HepG2 (cell line): ENCODE measurements around the gene PRCD. TPM values are rescaled to one million over a fixed set of nuclear protein-coding genes. Genes with fewer than 3 reads are reported as not detected.

Experiments used
- BRCA1 ChIP-seq: sonication (generic); formaldehyde crosslinking; IDR thresholded peaks from 2 replicates; pipeline ENCODE4 v1.4.0; 2020; ENCODE audit warnings: missing genetic modification reagents
- BRD4 ChIP-seq: sonication (generic); formaldehyde crosslinking; IDR thresholded peaks from 2 replicates; pipeline ENCODE4 v1.4.0; 2020; ENCODE audit warnings: missing genetic modification reagents
- DNMT3B ChIP-seq: conservative IDR thresholded peaks from 2 replicates; pipeline ENCODE4 v1.6.1; 2016; ENCODE audit warnings: missing biosample characterization, control low read depth
- FOSL2 ChIP-seq: sonication (generic); formaldehyde crosslinking; IDR thresholded peaks from 2 replicates; pipeline ENCODE4 v1.4.0; 2020; ENCODE audit warnings: missing genetic modification reagents
- HNRNPL ChIP-seq: fragments of 200-400 bp; formaldehyde crosslinking; IDR thresholded peaks from 2 replicates; pipeline ENCODE4 v1.6.1; 2017; ENCODE audit warnings: mild to moderate bottlenecking, low read depth, low read length
- KAT8 ChIP-seq: IDR thresholded peaks from 2 replicates; pipeline ENCODE4 v1.6.1; 2016; ENCODE audit warnings: missing genetic modification reagents, missing compliant biosample characterization
- NFKBIZ ChIP-seq: IDR thresholded peaks from 2 replicates; pipeline ENCODE4 v1.6.1; 2018; ENCODE audit warnings: missing genetic modification reagents, missing compliant biosample characterization
- NR2C2 ChIP-seq: sonication (generic); formaldehyde crosslinking; IDR thresholded peaks from 2 replicates; pipeline ENCODE4 v1.4.0; 2020; ENCODE audit warnings: missing genetic modification reagents, mild to moderate bottlenecking, moderate library complexity, borderline replicate concordance
- SIN3B ChIP-seq: fragments of 150-350 bp; IDR thresholded peaks from 2 replicates; pipeline ENCODE4 v1.6.1; 2014; ENCODE audit warnings: low read length
- STAG1 ChIP-seq: sonication (generic); formaldehyde crosslinking; IDR thresholded peaks from 2 replicates; pipeline ENCODE4 v1.4.0; 2020; ENCODE audit warnings: missing genetic modification reagents
- TEAD3 ChIP-seq: optimal IDR thresholded peaks from 2 replicates; pipeline ENCODE3; 2016; ENCODE audit warnings: borderline replicate concordance
- ZBTB7A ChIP-seq: sonication (generic); formaldehyde crosslinking; IDR thresholded peaks from 2 replicates; pipeline ENCODE4 v1.8.0; 2022; ENCODE audit warnings: mild to moderate bottlenecking, missing genetic modification reagents
- ZBTB7B ChIP-seq: sonication (generic); formaldehyde crosslinking; IDR thresholded peaks from 2 replicates; pipeline ENCODE4 v1.4.0; 2020; ENCODE audit warnings: missing genetic modification reagents
- ZMYM3 ChIP-seq: sonication (generic); formaldehyde crosslinking; IDR thresholded peaks from 2 replicates; pipeline ENCODE4 v1.5.1; 2020; ENCODE audit warnings: mild to moderate bottlenecking, missing genetic modification reagents
- ZNF331 ChIP-seq: sonication (generic); formaldehyde crosslinking; IDR thresholded peaks from 2 replicates; pipeline ENCODE4 v1.4.0; 2020; ENCODE audit warnings: missing genetic modification reagents
- ZNF333 ChIP-seq: sonication (generic); formaldehyde crosslinking; IDR thresholded peaks from 2 replicates; pipeline ENCODE4 v1.4.0; 2020; ENCODE audit warnings: mild to moderate bottlenecking, missing genetic modification reagents, borderline replicate concordance
- ZNF350 ChIP-seq: sonication (generic); formaldehyde crosslinking; IDR thresholded peaks from 2 replicates; pipeline ENCODE4 v1.4.0; 2020; ENCODE audit warnings: mild to moderate bottlenecking, low read depth, missing genetic modification reagents, borderline replicate concordance
- ZNF788 ChIP-seq: sonication (generic); formaldehyde crosslinking; IDR thresholded peaks from 2 replicates; pipeline ENCODE4 v1.5.0; 2020; ENCODE audit warnings: mild to moderate bottlenecking, missing genetic modification reagents, borderline replicate concordance
- ZNF792 ChIP-seq: IDR thresholded peaks from 2 replicates; pipeline ENCODE4 v1.6.1; 2016
- ZNF883 ChIP-seq: sonication (generic); formaldehyde crosslinking; IDR thresholded peaks from 2 replicates; pipeline ENCODE4 v1.5.1; 2020; ENCODE audit warnings: mild to moderate bottlenecking, missing genetic modification reagents; ENCODE audit errors: not compliant biosample characterization
- polyA plus RNA-seq, 8 experiments: library from polyadenylated mRNA; depleted of rRNA in 3 of 8; stranded (reverse) in 7 of 8; unstranded in 1 of 8; fragments of >200 nt; fragmentation: Illumina TruSeq in 4 of 8; extraction: Trizol in 4 of 8; gene quantifications; 2 replicates each; pipeline versions ENCODE4 v1.2.1 to v1.2.3, GENCODE V29; 2011 to 2016; ENCODE audit warnings: low read depth in 4 of 8, missing spikeins in 1 of 8, mixed read lengths in 1 of 8; ENCODE audit not compliant: insufficient read depth in 1 of 8
- total RNA-seq, 5 experiments: library from RNA; depleted of rRNA; stranded (reverse); fragments of >200 nt; fragmentation: Illumina TruSeq; extraction: Trizol; gene quantifications; 2 replicates each; pipeline ENCODE4 v1.2.3, GENCODE V29; 2016; ENCODE audit warnings: low read depth in 1 of 5
- TF ChIP-seq, protein P1 (sequence below): sonication (generic); formaldehyde crosslinking; IDR thresholded peaks from 2 replicates; pipeline ENCODE4 v1.5.1; 2020; ENCODE audit warnings: mild to moderate bottlenecking, moderate library complexity, missing genetic modification reagents
- TF ChIP-seq, protein P2 (sequence below): sonication (generic); formaldehyde crosslinking; IDR thresholded peaks from 2 replicates; pipeline ENCODE4 v1.4.0; 2020; ENCODE audit warnings: mild to moderate bottlenecking, missing genetic modification reagents
- TF ChIP-seq, protein P3 (sequence below): sonication (generic); formaldehyde crosslinking; IDR thresholded peaks from 2 replicates; pipeline ENCODE4 v1.8.0; 2022; ENCODE audit warnings: mild to moderate bottlenecking, missing genetic modification reagents
- TF ChIP-seq, protein P4 (sequence below): sonication (generic); formaldehyde crosslinking; IDR thresholded peaks from 2 replicates; pipeline ENCODE4 v1.4.0; 2020; ENCODE audit warnings: missing genetic modification reagents, borderline replicate concordance

The PRCD gene
- total and polyA plus RNA-seq, 2 of the 13 experiments (the other 11 are each of a cell fraction or from before 2014, with no cell fraction given), result 0.51 TPM; not detected in 1

DNA sequence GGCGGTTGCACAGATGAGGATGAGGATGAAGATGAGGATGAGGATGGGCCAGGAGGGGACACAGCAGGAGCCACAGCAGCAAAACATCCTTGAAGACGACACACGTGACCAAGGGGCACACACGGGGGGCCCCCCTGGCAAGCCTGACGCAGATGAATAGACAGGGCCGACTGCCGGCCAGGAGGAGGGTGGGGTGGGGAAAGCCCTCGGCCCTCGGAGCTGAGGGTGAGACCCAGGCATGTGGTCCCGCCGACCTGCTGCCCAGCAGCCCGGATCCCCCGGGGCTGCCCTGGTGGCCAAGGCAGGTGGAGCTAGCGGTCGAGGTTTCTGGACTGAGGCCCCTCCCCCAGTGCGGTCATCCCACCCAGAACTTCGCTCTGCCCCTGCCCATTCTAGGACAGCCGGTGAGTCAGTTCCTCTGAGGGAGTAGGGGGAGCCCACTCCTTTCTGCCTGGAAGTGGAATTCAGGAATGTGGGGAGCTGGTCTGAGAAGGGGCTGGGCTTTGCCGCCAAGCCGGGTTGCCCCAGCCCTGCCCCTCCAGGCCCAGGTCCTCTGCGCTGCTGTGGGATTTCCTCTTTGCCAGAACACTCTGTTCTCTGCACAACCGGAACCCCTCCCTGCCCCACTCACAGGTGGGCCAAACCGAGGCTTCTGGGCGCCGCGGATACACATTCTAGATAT, 12.3 kb upstream of the PRCD start (continued):
- TF ChIP-seq ZNF331 (CRISPR knock-in tag) (no peak; the same call in 1 of the 2 replicates), BRCA1 (CRISPR knock-in tag) (no peak), KAT8 (CRISPR knock-in tag) (peak; percentile 52), ZBTB7A (CRISPR knock-in tag) (no peak), TEAD3 (peak; percentile 53), HNRNPL (peak; percentile 80), ZBTB7B (CRISPR knock-in tag) (peak; percentile 72; the same call in 1 of the 2 replicates), STAG1 (CRISPR knock-in tag) (no peak), ZMYM3 (CRISPR knock-in tag) (no peak), ZNF792 (peak; percentile 79), ZNF350 (CRISPR knock-in tag) (peak; percentile 68; the same call in 1 of the 2 replicates), ZNF883 (peak; percentile 14), ZNF333 (no peak), NFKBIZ (0 out of 2 replicates have a peak, but pooled peaks have one; percentile 21), NR2C2 (CRISPR knock-in tag) (peak; percentile 23; the same call in 1 of the 2 replicates), DNMT3B (CRISPR knock-in tag) (peak; percentile 77), SIN3B (no peak), FOSL2 (CRISPR knock-in tag) (peak; percentile 86), BRD4 (CRISPR knock-in tag) (no peak), ZNF788 (CRISPR knock-in tag) (peak; percentile 82; the same call in 1 of the 2 replicates)
- TF ChIP-seq, protein P1, sequence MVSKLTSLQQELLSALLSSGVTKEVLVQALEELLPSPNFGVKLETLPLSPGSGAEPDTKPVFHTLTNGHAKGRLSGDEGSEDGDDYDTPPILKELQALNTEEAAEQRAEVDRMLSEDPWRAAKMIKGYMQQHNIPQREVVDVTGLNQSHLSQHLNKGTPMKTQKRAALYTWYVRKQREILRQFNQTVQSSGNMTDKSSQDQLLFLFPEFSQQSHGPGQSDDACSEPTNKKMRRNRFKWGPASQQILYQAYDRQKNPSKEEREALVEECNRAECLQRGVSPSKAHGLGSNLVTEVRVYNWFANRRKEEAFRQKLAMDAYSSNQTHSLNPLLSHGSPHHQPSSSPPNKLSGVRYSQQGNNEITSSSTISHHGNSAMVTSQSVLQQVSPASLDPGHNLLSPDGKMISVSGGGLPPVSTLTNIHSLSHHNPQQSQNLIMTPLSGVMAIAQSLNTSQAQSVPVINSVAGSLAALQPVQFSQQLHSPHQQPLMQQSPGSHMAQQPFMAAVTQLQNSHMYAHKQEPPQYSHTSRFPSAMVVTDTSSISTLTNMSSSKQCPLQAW (CRISPR knock-in tag), result 0 out of 2 replicates have a peak, but pooled peaks have one; percentile 17
- TF ChIP-seq, protein P2, sequence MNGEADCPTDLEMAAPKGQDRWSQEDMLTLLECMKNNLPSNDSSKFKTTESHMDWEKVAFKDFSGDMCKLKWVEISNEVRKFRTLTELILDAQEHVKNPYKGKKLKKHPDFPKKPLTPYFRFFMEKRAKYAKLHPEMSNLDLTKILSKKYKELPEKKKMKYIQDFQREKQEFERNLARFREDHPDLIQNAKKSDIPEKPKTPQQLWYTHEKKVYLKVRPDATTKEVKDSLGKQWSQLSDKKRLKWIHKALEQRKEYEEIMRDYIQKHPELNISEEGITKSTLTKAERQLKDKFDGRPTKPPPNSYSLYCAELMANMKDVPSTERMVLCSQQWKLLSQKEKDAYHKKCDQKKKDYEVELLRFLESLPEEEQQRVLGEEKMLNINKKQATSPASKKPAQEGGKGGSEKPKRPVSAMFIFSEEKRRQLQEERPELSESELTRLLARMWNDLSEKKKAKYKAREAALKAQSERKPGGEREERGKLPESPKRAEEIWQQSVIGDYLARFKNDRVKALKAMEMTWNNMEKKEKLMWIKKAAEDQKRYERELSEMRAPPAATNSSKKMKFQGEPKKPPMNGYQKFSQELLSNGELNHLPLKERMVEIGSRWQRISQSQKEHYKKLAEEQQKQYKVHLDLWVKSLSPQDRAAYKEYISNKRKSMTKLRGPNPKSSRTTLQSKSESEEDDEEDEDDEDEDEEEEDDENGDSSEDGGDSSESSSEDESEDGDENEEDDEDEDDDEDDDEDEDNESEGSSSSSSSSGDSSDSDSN (CRISPR knock-in tag), result peak; percentile 72
- TF ChIP-seq, protein P3, sequence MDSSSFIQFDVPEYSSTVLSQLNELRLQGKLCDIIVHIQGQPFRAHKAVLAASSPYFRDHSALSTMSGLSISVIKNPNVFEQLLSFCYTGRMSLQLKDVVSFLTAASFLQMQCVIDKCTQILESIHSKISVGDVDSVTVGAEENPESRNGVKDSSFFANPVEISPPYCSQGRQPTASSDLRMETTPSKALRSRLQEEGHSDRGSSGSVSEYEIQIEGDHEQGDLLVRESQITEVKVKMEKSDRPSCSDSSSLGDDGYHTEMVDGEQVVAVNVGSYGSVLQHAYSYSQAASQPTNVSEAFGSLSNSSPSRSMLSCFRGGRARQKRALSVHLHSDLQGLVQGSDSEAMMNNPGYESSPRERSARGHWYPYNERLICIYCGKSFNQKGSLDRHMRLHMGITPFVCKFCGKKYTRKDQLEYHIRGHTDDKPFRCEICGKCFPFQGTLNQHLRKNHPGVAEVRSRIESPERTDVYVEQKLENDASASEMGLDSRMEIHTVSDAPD, result no peak
- TF ChIP-seq, protein P4, sequence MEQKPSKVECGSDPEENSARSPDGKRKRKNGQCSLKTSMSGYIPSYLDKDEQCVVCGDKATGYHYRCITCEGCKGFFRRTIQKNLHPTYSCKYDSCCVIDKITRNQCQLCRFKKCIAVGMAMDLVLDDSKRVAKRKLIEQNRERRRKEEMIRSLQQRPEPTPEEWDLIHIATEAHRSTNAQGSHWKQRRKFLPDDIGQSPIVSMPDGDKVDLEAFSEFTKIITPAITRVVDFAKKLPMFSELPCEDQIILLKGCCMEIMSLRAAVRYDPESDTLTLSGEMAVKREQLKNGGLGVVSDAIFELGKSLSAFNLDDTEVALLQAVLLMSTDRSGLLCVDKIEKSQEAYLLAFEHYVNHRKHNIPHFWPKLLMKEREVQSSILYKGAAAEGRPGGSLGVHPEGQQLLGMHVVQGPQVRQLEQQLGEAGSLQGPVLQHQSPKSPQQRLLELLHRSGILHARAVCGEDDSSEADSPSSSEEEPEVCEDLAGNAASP (CRISPR knock-in tag), result 0 out of 2 replicates have a peak, but pooled peaks have one; percentile 22
